ENCODE measurements around the gene PKNOX2.

DNA sequence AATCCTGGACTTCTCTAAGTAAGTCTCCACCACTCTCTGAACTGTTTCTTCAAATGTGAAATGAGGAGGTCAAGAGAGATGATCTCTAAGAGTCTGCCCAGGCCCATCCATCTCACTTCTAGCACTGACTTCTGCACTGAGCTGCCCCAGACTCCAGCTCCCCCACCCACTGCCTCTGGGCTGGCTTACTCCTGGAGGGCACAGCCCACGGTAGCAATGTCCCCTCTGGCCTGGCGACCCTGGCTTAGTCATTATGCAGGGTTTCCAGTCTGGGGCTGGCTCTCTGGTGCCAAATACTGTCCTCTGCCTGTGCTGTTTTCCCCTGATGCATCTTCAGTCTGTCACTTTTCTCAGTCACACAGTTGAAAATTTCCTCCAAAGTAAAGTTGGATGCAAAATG lies 60.9 kb downstream of the PKNOX2 start:
- TF ChIP-seq CTCF (IDR thresholded peaks at IDR 0.05 in 2 of 3, conservative IDR thresholded peaks at IDR 0.05 in 1 of 3; ENCODE audit: control insufficient read depth in 2 of 3, extremely low read depth in 1 of 3, insufficient read depth in 1 of 3, low read depth in 3 of 3, low read length in 3 of 3) (no peak), JUND (IDR thresholded peaks at IDR 0.05; ENCODE audit: low read depth, low read length) (no peak)

Measured in GM12878 (cell line).